GM12872 (cell line): ENCODE results near the gene C8A.

Source experiments
- TF ChIP-seq, protein P1 (sequence below): IDR thresholded peaks from 3 replicates; pipeline ENCODE4 v1.5.1; 2011; ENCODE audit warnings: low read depth, mild to moderate bottlenecking, low read length, moderate library complexity; ENCODE audit not compliant: insufficient read depth

C8A gene

GRCh38 chr1:56957931-56958330, 103.3 kb downstream of the C8A start:
- TF ChIP-seq, protein P1, sequence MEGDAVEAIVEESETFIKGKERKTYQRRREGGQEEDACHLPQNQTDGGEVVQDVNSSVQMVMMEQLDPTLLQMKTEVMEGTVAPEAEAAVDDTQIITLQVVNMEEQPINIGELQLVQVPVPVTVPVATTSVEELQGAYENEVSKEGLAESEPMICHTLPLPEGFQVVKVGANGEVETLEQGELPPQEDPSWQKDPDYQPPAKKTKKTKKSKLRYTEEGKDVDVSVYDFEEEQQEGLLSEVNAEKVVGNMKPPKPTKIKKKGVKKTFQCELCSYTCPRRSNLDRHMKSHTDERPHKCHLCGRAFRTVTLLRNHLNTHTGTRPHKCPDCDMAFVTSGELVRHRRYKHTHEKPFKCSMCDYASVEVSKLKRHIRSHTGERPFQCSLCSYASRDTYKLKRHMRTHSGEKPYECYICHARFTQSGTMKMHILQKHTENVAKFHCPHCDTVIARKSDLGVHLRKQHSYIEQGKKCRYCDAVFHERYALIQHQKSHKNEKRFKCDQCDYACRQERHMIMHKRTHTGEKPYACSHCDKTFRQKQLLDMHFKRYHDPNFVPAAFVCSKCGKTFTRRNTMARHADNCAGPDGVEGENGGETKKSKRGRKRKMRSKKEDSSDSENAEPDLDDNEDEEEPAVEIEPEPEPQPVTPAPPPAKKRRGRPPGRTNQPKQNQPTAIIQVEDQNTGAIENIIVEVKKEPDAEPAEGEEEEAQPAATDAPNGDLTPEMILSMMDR = no peak

- TF ChIP-seq, protein P1 = no peak
Measured at GRCh38 chr1:56958526-56958925, 103.9 kb downstream of the C8A start.

GRCh38 chr1:56961426-56961825, 106.8 kb downstream of the C8A start:
- TF ChIP-seq, protein P1 = no peak

- TF ChIP-seq, protein P1 = no peak
Measured at GRCh38 chr1:56963667-56964066, 109.1 kb downstream of the C8A start.

GRCh38 chr1:56964349-56965017, 109.9 kb downstream of the C8A start:
- TF ChIP-seq, protein P1 = no peak

GRCh38 chr1:56965191-56965590, 110.6 kb downstream of the C8A start:
- TF ChIP-seq, protein P1 = no peak

DNA sequence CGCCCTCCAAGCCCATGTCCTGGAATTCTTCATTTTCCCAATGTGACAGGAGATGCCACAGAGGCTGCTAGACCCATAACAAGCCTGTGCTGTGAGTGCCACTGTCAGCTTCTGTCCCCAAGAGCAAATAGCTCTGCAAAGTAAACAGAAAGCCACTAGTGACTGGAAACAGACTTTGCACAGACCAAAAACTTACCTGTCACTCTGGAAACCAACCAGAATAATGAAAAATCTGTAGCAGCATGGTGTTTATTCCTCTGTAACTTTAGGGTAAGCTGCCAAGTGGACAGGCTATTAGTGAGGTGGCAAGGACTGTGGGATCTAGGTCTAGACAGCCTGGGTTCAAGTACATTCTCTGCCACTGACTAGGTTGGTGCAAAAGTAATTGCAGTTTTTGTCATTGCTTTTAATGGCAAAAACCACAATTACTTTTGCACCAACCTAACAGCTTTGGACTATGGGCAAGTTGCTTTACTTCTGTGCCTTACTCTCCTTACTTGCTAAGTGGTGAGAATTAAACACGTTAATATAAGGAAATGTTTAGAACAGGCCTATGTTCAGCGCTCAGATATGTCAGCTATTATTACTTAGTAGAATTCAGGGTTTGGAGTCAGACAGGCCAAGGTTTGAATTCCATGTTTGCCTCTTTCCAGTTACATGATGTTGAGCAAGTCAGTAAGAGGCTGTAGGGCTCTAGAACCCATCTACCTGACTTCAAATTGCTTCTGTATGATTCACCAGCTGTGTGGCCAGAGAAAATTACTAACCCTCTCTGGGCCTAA, 111.5 kb downstream of the C8A start, which contains the start of gene C8B:
Gene C8B (minus strand): TSS at position 100 of the 782 bp plus-strand sequence. CDS start 67 bp downstream, at position 33.
- TF ChIP-seq, protein P1 = no peak
